HG02870 (cell line): ENCODE data around the gene DYSF.

Source experiments
- ATAC-seq: cut with Tn5 transposase; IDR thresholded peaks from one replicate; pipeline ENCODE4 v1.9.1; 2021; ENCODE audit warnings: mild to moderate bottlenecking, moderate library complexity; ENCODE audit not compliant: unreplicated experiment

Gene DYSF

DNA sequence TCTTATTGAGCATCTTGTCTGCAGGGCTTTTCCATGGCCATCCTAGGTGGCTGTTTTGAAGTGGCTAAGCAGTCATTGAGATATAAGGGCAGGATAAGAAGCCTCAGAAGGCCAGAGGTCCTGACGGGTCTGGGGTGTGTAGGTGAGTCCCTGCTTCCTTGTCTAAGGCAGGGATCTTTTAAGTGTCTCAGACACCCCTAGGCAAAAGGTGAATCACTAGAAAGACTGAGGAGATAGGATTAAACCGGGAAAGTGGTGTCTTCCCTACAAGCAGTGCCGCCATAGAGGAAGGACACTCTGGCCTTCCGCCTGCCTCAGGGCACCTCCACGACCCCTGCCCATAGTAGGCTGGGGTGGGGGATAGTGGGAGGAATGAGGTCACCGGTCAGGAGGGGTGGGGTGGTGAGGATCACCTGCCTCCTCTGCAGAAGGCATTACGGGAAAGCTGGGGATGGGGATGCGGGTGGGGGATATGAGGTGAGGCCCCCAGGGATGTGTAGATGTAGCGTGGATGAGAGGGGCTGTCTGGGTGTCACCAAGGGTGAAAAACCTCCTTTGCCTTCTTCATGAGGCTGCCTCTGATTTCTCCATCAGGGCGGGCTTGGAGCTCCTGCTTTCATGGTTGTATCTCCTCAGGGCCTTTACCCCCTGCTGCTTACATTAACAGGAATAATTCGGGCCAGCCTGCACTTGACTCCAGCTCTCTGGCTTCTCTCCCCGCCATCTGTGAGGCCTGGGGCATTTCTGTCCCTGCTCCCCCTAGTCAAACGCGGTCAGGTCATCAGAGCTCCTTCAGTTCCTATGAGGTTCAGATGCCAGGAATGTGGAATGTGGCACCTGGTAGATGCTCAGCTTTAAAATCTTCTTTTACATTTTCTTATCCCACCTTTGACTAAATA is 244.0 kb downstream of the DYSF start:
- no peak for ATAC-seq

- ATAC-seq = no peak
Measured at GRCh38 chr2:71699428-71699827, 246.1 kb downstream of the DYSF start.

DNA sequence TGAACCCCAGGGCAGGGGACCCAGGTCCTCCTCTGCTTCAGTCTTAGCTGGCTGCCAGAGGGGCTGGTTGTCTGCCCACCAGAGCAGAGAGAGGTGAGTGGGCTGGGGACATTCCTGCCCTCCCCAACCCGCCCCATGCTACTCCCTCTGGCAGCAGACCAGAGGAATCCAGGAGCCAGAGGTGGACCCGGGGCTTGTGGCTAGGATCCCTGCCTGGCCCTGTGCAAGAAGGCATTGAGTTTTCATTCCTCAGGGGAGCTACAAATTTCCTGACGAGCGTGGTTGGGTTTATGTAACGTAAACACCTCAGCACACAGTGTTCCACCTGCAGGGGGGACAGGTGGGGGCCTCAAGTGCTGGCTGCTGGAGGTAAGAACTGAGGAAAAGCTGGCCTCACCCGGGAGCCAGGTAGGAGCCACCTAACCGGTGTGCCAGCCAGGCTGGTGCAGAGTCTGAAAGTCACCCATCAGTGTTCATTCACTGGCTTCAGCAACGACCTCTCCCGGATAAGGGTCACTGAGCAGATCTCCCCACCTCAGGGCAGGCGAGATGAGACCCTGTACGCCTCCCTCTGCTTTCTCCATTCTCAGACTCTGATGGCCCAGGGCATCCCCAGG is 246.8 kb downstream of the DYSF start:
- ATAC-seq = no peak

- no peak for ATAC-seq
Measured at GRCh38 chr2:71700658-71701397, 247.5 kb downstream of the DYSF start.

- no peak for ATAC-seq
Measured at GRCh38 chr2:71702071-71702970, 249.0 kb downstream of the DYSF start.

GRCh38 chr2:71702971-71703898 is 249.9 kb downstream of the DYSF start:
- no peak for ATAC-seq

DNA sequence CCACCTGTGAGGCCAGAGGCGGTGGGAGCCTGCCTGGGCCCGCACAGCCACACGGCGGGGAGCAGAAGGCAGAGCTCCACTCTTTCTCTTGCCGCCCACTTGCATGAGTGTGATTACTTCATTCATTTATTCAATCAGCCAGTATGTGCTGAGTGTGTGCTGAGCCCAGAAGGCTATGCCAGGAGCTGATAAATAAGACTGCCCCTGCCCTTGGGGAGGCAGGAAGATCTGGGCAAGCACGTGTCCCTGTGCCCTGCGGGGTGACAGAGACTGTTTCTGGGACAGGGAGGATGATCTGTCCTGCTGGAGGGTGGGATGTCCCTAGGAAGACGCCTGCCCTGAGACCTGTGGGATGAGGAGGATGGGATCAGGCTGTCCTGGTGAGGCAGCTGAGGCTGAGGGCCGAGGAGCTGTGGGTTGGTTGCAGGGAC is 250.8 kb downstream of the DYSF start:
- ATAC-seq = no peak

GRCh38 chr2:71704688-71705087 is 251.3 kb downstream of the DYSF start:
- ATAC-seq = no peak

DNA sequence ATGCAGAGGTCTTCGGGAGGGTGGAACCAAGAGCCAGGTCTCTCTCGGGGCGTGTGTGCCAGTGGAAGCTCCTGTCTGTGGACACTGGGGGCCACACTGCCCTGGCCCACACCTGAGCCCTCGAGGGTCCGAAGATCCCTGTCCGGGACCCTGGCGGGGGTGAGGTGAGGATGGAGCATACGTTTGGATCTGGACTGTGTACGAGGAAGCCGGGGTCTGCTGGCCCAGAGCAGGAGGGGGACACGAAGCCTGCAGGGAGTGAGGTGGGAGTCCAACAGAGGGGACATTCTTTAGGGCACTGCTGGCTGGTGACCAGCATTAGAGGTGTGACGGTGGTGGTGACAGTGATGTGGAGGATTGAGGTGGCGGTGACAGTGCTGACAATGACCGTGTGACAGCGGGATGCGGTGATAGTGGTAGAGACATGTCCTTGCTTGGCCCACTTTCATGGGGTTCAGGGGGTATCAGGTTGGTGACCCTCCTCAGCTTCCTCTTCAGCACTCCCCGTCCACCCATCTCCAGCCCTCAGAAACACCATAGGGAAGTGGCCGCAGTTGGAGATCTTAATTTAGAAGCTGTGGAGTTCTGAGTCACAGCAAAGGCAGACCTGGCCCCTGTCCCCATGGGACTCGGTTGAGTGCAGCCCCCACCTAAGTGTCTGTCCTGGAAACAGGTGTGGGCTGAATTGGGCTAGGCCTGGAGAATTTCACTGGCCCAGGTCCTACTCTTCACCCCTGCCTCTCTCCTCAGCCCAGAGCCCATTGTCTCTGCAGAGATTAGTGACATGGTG is 252.0 kb downstream of the DYSF start:
- ATAC-seq = no peak

DNA sequence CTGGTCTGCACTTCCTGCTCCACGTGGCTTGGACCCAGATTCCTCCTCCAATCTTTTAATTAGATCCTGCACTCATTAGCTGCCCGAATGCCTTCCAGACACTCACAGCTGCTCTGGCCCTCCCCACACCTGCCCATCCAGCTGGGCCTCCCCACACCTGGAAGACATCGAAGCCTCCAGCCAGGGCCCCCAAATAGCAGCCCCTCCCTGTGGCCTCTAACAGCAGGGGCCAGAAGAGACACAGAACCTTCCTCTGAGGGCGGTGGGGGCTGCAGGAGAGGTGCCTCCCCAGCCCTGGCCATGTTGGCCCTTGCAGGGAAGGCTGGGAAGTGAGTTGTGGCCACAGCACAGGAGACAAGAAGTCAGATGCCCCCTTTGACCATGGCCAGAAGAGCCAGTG is 252.8 kb downstream of the DYSF start:
- ATAC-seq = no peak

- no peak for ATAC-seq
Measured at GRCh38 chr2:71706836-71707235, 253.5 kb downstream of the DYSF start.

GRCh38 chr2:71710367-71711132 is 257.2 kb downstream of the DYSF start:
- ATAC-seq = no peak

DNA sequence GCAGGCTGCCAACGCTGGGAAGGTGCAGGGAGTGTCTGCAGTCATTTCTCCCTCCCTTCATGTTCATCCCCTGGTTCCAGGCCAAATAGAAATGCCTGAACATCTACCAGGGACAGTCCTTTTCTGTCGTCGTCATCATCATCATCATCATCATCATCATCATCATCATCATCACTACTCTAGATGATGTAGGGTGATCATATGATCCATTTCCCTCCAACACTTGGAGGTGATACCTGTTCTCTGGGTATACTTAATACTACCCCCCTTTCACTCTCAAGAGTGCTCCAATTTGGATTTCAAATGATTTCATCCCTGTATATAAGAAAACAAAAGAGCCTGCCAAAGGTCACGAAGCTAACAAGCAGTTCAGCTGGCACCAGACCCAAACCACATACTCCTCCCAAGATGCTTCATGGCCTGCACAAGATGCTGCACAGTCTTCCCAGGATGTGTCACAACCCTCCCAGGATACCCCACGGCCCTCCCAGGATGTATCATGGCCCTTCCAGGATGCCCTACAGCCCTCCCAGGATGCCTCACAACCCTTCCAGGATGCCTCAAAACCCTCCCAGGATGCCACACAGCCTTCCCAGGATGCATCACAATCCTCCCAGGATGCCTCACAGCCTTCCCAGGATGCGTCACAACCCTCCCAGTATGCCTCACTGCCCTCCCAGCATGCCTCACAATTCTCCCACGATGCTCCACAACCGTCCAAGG is 257.9 kb downstream of the DYSF start:
- no peak for ATAC-seq

DNA sequence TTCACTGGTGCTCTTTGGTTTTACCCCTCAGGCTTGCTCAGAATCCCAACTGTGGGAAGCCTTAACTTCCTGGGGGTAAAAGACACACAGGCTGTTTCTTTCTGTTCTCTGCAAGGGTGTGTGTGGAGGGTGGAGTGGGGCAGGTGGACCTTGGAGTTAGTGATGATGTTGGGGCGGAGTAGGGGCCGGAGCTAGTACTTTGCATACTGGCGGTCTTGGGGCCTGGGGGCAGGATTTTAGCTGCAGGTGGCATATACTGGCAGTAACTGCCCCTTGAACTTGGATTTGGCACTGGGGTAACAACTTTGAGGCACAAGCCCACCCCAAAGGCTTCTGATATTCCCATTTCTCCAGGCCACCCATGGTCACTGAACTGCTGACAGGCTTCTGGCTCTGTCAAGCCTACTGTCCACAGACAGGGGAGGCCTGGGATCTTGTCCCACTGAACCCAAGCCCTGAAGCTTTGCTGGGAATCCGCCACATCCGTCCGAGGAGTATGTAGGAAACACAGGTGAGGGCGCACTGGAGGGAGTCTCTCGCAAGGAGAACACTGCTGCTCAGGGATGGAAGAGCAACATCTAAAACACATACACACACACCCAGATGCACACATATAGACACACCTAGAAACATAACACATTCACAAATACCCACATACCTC is 258.9 kb downstream of the DYSF start:
- ATAC-seq = no peak

GRCh38 chr2:71713581-71714580 is 260.5 kb downstream of the DYSF start:
- no peak for ATAC-seq
